Mesenchymal stem cell (in vitro differentiated cells and primary cell): ENCODE results near the gene SDC4.

Experiments used
- DNase-seq: peaks from one replicate; pipeline ENCODE4 v3.0.0-alpha.2; 2013
- H2AFZ ChIP-seq: one replicate; pipeline ENCODE4 v1.6.1; 2013; ENCODE audit warnings: low read depth, mild to moderate bottlenecking, control low read depth, inconsistent platforms, low read length, moderate library complexity
- H2AK5ac ChIP-seq: 2 replicates; pipeline ENCODE4 v1.6.1; 2013; ENCODE audit warnings: low read length, moderate library complexity, mild to moderate bottlenecking, inconsistent platforms; ENCODE audit not compliant: severe bottlenecking
- H2BK120ac ChIP-seq: one replicate; pipeline ENCODE4 v1.6.1; 2013; ENCODE audit warnings: low read depth, mild to moderate bottlenecking, inconsistent platforms, low read length, moderate library complexity
- H2BK12ac ChIP-seq, 2 experiments: one replicate each; pipeline ENCODE4 v1.6.1; 2013; ENCODE audit warnings: inconsistent platforms in 2 of 2, low read length in 2 of 2, mild to moderate bottlenecking in 2 of 2, moderate library complexity in 2 of 2, control low read depth in 1 of 2
- H2BK15ac ChIP-seq: one replicate; pipeline ENCODE4 v1.6.1; 2013; ENCODE audit warnings: mild to moderate bottlenecking, low read depth, inconsistent platforms; ENCODE audit not compliant: poor library complexity, severe bottlenecking
- H2BK5ac ChIP-seq: 2 replicates; pipeline ENCODE4 v1.6.1; 2013; ENCODE audit warnings: low read depth, mild to moderate bottlenecking, low read length, control low read depth, inconsistent platforms; ENCODE audit not compliant: poor library complexity, severe bottlenecking
- H3K14ac ChIP-seq, 2 experiments: one replicate each; pipeline ENCODE4 v1.6.1; 2013; ENCODE audit warnings: inconsistent platforms in 2 of 2, low read length in 2 of 2, control low read depth in 1 of 2, mild to moderate bottlenecking in 1 of 2, moderate library complexity in 1 of 2
- H3K18ac ChIP-seq, 2 experiments: one replicate each; pipeline ENCODE4 v1.6.1; 2013; ENCODE audit warnings: inconsistent platforms in 2 of 2, low read length in 2 of 2, control low read depth in 1 of 2, low read depth in 1 of 2, mild to moderate bottlenecking in 1 of 2
- H3K23ac ChIP-seq, 2 experiments: one replicate each; pipeline ENCODE4 v1.6.1; 2013; ENCODE audit warnings: inconsistent platforms in 2 of 2, low read length in 2 of 2, mild to moderate bottlenecking in 2 of 2, moderate library complexity in 2 of 2, control low read depth in 1 of 2
- H3K27ac ChIP-seq: 2 replicates; pipeline ENCODE4 v1.5.1; 2013; ENCODE audit warnings: mild to moderate bottlenecking, moderate library complexity, low read length, control low read depth, inconsistent platforms; ENCODE audit not compliant: poor library complexity, severe bottlenecking
- H3K27me3 ChIP-seq, 2 experiments: 2 replicates each; pipeline versions ENCODE4 v1.6.1 to v1.7.0; 2013; ENCODE audit warnings: low read length in 2 of 2, mild to moderate bottlenecking in 2 of 2, moderate library complexity in 2 of 2, control low read depth in 1 of 2, inconsistent platforms in 1 of 2; ENCODE audit not compliant: control insufficient read depth in 1 of 2, insufficient read depth in 1 of 2
- H3K36me3 ChIP-seq, 2 experiments: 2 replicates each; pipeline versions ENCODE4 v1.6.1 to v1.7.0; 2013; ENCODE audit warnings: low read length in 2 of 2, control low read depth in 1 of 2, inconsistent platforms in 1 of 2, low read depth in 1 of 2, mild to moderate bottlenecking in 1 of 2; ENCODE audit not compliant: insufficient read depth in 2 of 2, control insufficient read depth in 1 of 2
- H3K4ac ChIP-seq, 2 experiments: one replicate each; pipeline ENCODE4 v1.6.1; 2013; ENCODE audit warnings: inconsistent platforms in 2 of 2, low read length in 2 of 2, mild to moderate bottlenecking in 2 of 2, moderate library complexity in 2 of 2, control low read depth in 1 of 2, low read depth in 1 of 2
- H3K4me1 ChIP-seq: 2 replicates; pipeline ENCODE4 v1.6.1; 2013; ENCODE audit warnings: low read depth, low read length, control low read depth; ENCODE audit not compliant: control insufficient read depth, insufficient read depth
- H3K4me2 ChIP-seq: 2 replicates; pipeline ENCODE4 v1.6.1; 2013; ENCODE audit warnings: low read length, mild to moderate bottlenecking, inconsistent platforms; ENCODE audit not compliant: poor library complexity, severe bottlenecking
- H3K4me3 ChIP-seq, 2 experiments: 2 replicates each; pipeline versions ENCODE4 v1.5.1 to v1.7.0; 2013; ENCODE audit warnings: low read length in 2 of 2, mild to moderate bottlenecking in 2 of 2, control low read depth in 1 of 2, low read depth in 1 of 2; ENCODE audit not compliant: insufficient read depth in 1 of 2
- H3K79me1 ChIP-seq: replicated peaks from 2 replicates; pipeline ENCODE4 v1.6.1; 2013; ENCODE audit warnings: mild to moderate bottlenecking, control low read depth, low read length, inconsistent platforms; ENCODE audit not compliant: poor library complexity, severe bottlenecking
- H3K9ac ChIP-seq: 2 replicates; pipeline ENCODE4 v1.7.0; 2013; ENCODE audit warnings: mild to moderate bottlenecking, low read length, moderate library complexity
- H3K9me3 ChIP-seq: 2 replicates; pipeline ENCODE4 v1.7.0; 2013; ENCODE audit warnings: mild to moderate bottlenecking, low read length; ENCODE audit not compliant: control insufficient read depth
- H4K8ac ChIP-seq: one replicate; pipeline ENCODE4 v1.6.1; 2013; ENCODE audit warnings: inconsistent platforms, mild to moderate bottlenecking, low read length, moderate library complexity
- H4K91ac ChIP-seq: one replicate; pipeline ENCODE4 v1.6.1; 2013; ENCODE audit warnings: mild to moderate bottlenecking, low read length, inconsistent platforms
- WGBS: methylation state at CpG from one replicate; pipeline ENCODE4 v1.1.7; 2013; ENCODE audit warnings: mixed read lengths; 5-methylcytosine and 5-hydroxymethylcytosine counted together

SDC4 gene

DNA sequence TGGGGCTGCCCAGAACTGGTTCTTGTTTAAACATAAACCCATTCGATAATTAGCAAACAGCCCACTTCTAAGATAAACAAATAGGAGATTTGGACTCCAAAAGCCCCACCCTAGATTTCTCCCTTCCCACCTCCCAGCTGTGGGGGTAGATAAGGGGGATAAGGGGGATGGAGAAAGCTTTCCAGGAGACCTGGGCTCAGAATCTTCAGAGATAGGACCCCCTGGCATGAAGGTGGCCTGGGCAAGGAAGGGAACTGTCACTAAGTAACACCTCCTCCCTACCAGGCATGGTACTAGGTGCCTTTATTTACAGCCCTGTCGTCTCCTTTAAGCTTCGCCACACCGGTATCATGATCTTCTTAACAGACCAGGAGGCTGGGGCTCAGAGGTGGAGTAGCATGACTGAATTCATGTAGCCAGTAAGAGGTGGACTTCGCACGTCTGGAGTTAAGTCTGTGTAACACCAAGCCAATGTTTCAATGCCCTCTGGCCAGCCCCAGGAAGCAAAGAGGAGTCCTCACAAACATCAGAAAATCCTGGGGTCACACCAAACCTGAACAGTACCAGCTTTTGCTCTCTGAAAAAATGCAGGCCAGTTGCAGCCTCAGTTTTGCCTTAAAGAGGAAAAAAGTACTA, 4.6 kb downstream of the SDC4 start:
- H2BK12ac ChIP-seq: peak overlapping the region; percentile 78 to 92
- no peak overlapping the region for H2BK15ac ChIP-seq
- peak overlapping the region in 1 of 2 experiments; percentile 2 for H3K14ac ChIP-seq
- peak overlapping the region in 1 of 2 experiments; percentile 81 for H3K4me3 ChIP-seq
- no peaks in the 10 kb centered on the region for H3K27me3 ChIP-seq
- H2AFZ ChIP-seq: no peak overlapping the region
- peak; percentile 52 for DNase-seq
- H3K27ac ChIP-seq: peak overlapping the region; percentile 92
- peak overlapping the region; percentile 48 for H4K8ac ChIP-seq
- peak overlapping the region; percentile 27 for H2BK120ac ChIP-seq
- H3K4ac ChIP-seq: peak overlapping the region; percentile 22 to 82
- H3K18ac ChIP-seq: peak overlapping the region; percentile 77 to 94
- H3K4me1 ChIP-seq: peaks cover 60% of the 10 kb centered on the region
- H3K4me2 ChIP-seq: peak overlapping the region; percentile 56
- peaks cover 22% of the 10 kb centered on the region in 2 experiments for H3K36me3 ChIP-seq
- peak overlapping the region; percentile 92 for H2AK5ac ChIP-seq
- no peaks in the 10 kb centered on the region for H3K9me3 ChIP-seq
- H3K79me1 ChIP-seq: no peaks in the 10 kb centered on the region
- H4K91ac ChIP-seq: peak overlapping the region; percentile 77
- H3K9ac ChIP-seq: peak overlapping the region; percentile 89
- peak overlapping the region; percentile 74 for H2BK5ac ChIP-seq
- 21% methylated on average over 5 of the region's 6 CpGs for WGBS
- peak overlapping the region; percentile 14 to 47 for H3K23ac ChIP-seq

DNA sequence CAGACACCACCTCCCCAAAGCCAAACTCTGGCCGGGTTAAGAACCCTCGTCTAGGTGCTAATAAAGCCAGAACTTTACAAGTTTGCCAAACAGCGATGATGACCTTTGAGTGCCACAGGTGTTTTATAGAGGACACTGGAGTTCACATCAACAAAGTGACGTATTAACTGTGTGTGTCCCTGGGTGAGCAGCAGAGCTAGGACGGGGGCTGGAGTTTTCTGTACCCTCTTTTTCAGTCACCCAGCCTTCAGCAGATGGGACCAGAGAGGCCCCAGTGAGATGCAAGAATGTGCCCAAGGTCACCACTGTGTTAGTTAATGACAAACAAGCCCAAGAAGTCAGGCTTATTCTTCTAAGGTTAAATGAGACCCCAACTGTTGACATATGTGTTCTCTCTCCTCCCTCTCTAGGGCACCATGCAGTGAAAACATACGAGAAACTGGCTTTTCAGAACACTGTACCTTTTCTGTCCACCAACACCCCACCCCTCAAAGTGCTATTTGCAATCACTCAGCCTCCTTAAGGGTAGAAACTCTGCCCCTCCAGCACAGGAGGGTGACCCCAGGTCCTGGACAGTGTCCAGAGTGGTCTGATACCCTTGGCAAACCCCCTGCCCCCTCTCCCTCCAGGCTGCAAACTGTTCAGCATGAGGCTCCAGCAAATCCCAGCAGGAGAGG, 5.2 kb downstream of the SDC4 start:
- Histone ChIP-seq H3K9ac (peak overlapping the region; percentile 89), H3K27ac (peak overlapping the region; percentile 92), H3K4ac (peak overlapping the region; percentile 15 to 80), H2BK120ac (peak overlapping the region; percentile 69), H2AK5ac (peak overlapping the region; percentile 92), H3K18ac (peak overlapping the region; percentile 81 to 94), H3K79me1 (no peaks in the 10 kb centered on the region), H2BK12ac (peak overlapping the region; percentile 70 to 94), H3K9me3 (no peaks in the 10 kb centered on the region), H3K4me3 (peak overlapping the region in 1 of 2 experiments; percentile 81), H2AFZ (no peak overlapping the region), H3K36me3 (peaks cover 22% of the 10 kb centered on the region in 2 experiments), H4K91ac (peak overlapping the region; percentile 74), H3K27me3 (no peaks in the 10 kb centered on the region), H3K4me1 (peaks cover 66% of the 10 kb centered on the region), H4K8ac (peak overlapping the region; percentile 45), H3K4me2 (peak overlapping the region; percentile 44), H3K14ac (no peak overlapping the region), H2BK5ac (peak overlapping the region; percentile 81), H3K23ac (peak overlapping the region in 1 of 2 experiments; percentile 70), H2BK15ac (no peak overlapping the region)
- DNase-seq: no peak
- WGBS: 39% methylated on average over 6 of the region's 6 CpGs

DNA sequence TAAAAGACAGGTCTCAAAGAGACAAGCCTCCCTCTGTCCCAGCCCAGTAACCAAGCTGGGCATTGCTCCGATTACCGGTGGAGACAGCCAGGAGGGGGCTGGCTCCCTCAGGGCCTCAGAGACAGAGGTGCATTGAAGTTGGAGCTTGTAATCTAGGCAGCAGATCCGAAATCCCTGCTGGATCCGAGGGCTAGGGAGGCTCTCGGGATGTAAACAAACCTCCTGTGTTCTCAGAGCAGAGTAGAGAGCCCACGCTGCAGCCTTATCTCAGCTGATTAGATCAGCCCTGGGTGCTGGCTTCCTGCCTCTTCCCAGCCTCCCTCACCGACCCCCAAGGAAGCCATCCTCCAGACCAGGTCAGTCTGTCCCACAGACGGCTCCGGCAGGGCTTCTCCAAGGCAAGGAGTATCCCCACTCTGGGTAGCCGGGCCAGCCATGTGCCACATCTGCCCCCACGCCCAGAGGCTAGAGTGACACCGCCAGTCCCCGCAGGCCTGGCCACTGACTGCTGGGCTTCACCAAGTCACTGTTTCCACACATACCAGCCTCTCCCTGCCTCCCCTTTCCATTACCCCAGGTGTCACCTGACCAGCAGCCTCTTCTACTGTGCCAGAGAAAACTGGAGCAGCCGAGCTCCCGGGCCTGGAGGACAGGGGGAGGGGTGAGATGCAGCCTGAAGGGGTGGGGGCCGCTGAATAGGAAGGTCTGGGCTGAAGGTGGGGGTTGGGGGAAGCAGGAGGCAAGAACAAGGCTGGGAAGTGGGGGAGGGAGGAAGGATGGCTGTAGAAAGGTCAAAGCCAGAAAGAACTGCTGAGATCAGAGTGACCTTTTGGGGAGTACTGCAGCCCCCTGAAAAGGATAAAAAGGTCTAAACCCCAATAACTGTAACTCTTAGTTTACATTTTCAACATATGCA, 6.0 kb downstream of the SDC4 start:
- peaks cover 68% of the 10 kb centered on the region for H3K4me1 ChIP-seq
- no peaks in the 10 kb centered on the region for H3K9me3 ChIP-seq
- DNase-seq: peak; percentile 77
- 6% methylated on average over 16 of the region's 16 CpGs for WGBS
- peak overlapping the region; percentile 81 to 94 for H3K18ac ChIP-seq
- H2BK15ac ChIP-seq: peak overlapping the region; percentile 68
- H3K27me3 ChIP-seq: no peaks in the 10 kb centered on the region
- H3K36me3 ChIP-seq: peaks cover 22% of the 10 kb centered on the region in 2 experiments
- peak overlapping the region; percentile 81 for H2BK5ac ChIP-seq
- H3K79me1 ChIP-seq: no peaks in the 10 kb centered on the region
- H2AFZ ChIP-seq: peak overlapping the region; percentile 21
- peak overlapping the region; percentile 59 for H2BK120ac ChIP-seq
- H3K4ac ChIP-seq: peak overlapping the region; percentile 70 to 90
- peak overlapping the region; percentile 70 to 98 for H2BK12ac ChIP-seq
- peak overlapping the region in 1 of 2 experiments; percentile 70 for H3K23ac ChIP-seq
- peak overlapping the region; percentile 92 for H2AK5ac ChIP-seq
- H3K4me2 ChIP-seq: peak overlapping the region; percentile 68
- H3K27ac ChIP-seq: peak overlapping the region; percentile 92
- peak overlapping the region in 1 of 2 experiments; percentile 81 for H3K4me3 ChIP-seq
- H4K8ac ChIP-seq: peak overlapping the region; percentile 92
- H3K9ac ChIP-seq: peak overlapping the region; percentile 89
- peak overlapping the region in 1 of 2 experiments; percentile 90 for H3K14ac ChIP-seq
- H4K91ac ChIP-seq: peak overlapping the region; percentile 96
